A549 (cell line): ENCODE data around the gene TMEM14A. TPM values are rescaled to one million over a fixed set of nuclear protein-coding genes. Genes with fewer than 3 reads are reported as not detected.

Experiments
- ATAC-seq, 2 experiments: fragments of 200-7000 bp in 1 of 2; fragments of >200 bp in 1 of 2; cut with Nextera tagmentation in 1 of 2; cut with Tn5 transposase in 1 of 2; 3 replicates each; pipeline versions ENCODE4 v1.8.0 to v1.9.1; 2018 to 2020; ENCODE audit warnings: mild to moderate bottlenecking in 1 of 2, moderate library complexity in 1 of 2
- CTCF ChIA-PET: fragments of 300-600 bp; sonication (Branson Sonifier 250); formaldehyde crosslinking; extraction: SDS; loops from one replicate; lab custom pipeline; 2021; ENCODE audit warnings: antibody characterized with exemption, inconsistent platforms; lab: Yijun Ruan, JAX
- POLR2A ChIA-PET: fragments of 350-600 bp; formaldehyde crosslinking; extraction: SDS; loops from one replicate; lab custom pipeline; 2021; ENCODE audit warnings: antibody characterized with exemption, inconsistent platforms; lab: Yijun Ruan, JAX
- DNase-seq, 2 experiments: peaks; one replicate each; pipeline versions ENCODE4 v3.0.0 to v3.0.0-alpha.2; 2011 to 2016; ENCODE audit warnings: low read depth in 1 of 2, low spot score in 1 of 2
- FAIRE-seq: peaks from 2 replicates; lab custom pipeline; 2011; peaks lifted over from hg19 to GRCh38; lab: Jason Lieb, UNC
- H3K27ac ChIP-seq, 2 experiments: fragments of >200 bp; sonication (Bioruptor Twin); formaldehyde crosslinking; 3 replicates each; pipeline ENCODE4 v1.5.1; 2016 to 2017
- H3K4me1 ChIP-seq: fragments of >200 bp; sonication (Bioruptor Twin); formaldehyde crosslinking; 3 replicates; pipeline ENCODE4 v1.6.1; 2016
- H3K4me2 ChIP-seq: fragments of >200 bp; sonication (Bioruptor Twin); formaldehyde crosslinking; 3 replicates; pipeline ENCODE4 v1.6.1; 2016
- H3K4me3 ChIP-seq: fragments of >200 bp; sonication (Bioruptor Twin); formaldehyde crosslinking; 3 replicates; pipeline ENCODE4 v1.5.1; 2016
- H3K9me3 ChIP-seq: fragments of >200 bp; sonication (Bioruptor Twin); formaldehyde crosslinking; 3 replicates; pipeline ENCODE4 v1.6.1; 2016
- CBX2 ChIP-seq: fragments of 200-600 bp; sonication (generic); IDR thresholded peaks from 2 replicates; pipeline ENCODE4 v1.6.1; 2016; ENCODE audit warnings: low read depth, mild to moderate bottlenecking, borderline replicate concordance
- CHD2 ChIP-seq: fragments of 150-350 bp; IDR thresholded peaks from 2 replicates; pipeline ENCODE4 v1.6.1; 2014; ENCODE audit warnings: low read length; ENCODE audit not compliant: partially characterized antibody
- EHMT2 ChIP-seq: fragments of 200-600 bp; sonication (generic); IDR thresholded peaks from 2 replicates; pipeline ENCODE4 v1.6.1; 2016; ENCODE audit warnings: antibody characterized with exemption, low read depth, mild to moderate bottlenecking, moderate library complexity
- EP300 ChIP-seq, 2 experiments: fragments of >200 bp; sonication (Bioruptor Twin); formaldehyde crosslinking; IDR thresholded peaks; 2 replicates in 1 of 2; 3 replicates in 1 of 2; pipeline ENCODE4 v1.6.1; 2016 to 2017
- FOSB ChIP-seq: fragments of 250-450 bp; sonication (Bioruptor Pico); IDR thresholded peaks from 2 replicates; pipeline ENCODE4 v1.5.0; 2020; ENCODE audit warnings: mild to moderate bottlenecking, moderate library complexity
- FOXS1 ChIP-seq: fragments of 250-450 bp; sonication (Bioruptor Pico); IDR thresholded peaks from 2 replicates; pipeline ENCODE4 v1.5.0; 2020; ENCODE audit warnings: mild to moderate bottlenecking, moderate library complexity
- GATA3 ChIP-seq: IDR thresholded peaks from 2 replicates; pipeline ENCODE4 v1.6.1; 2012; ENCODE audit warnings: borderline replicate concordance
- HEYL ChIP-seq: fragments of 250-450 bp; sonication (Bioruptor Pico); IDR thresholded peaks from 2 replicates; pipeline ENCODE4 v1.8.0; 2021; ENCODE audit warnings: mild to moderate bottlenecking, moderate library complexity
- HOXB13 ChIP-seq: fragments of 250-450 bp; sonication (Bioruptor Pico); IDR thresholded peaks from 2 replicates; pipeline ENCODE4 v1.5.0; 2020; ENCODE audit warnings: low read depth, mild to moderate bottlenecking, moderate library complexity
- JUNB ChIP-seq: fragments of >200 bp; sonication (Bioruptor Twin); formaldehyde crosslinking; IDR thresholded peaks from 2 replicates; pipeline ENCODE4 v1.6.1; 2016
- KDM1A ChIP-seq: fragments of 200-600 bp; sonication (generic); IDR thresholded peaks from 2 replicates; pipeline ENCODE4 v1.6.1; 2016; ENCODE audit warnings: low read depth, mild to moderate bottlenecking
- MYC ChIP-seq: IDR thresholded peaks from 2 replicates; pipeline ENCODE4 v1.6.1; 2012; ENCODE audit warnings: mild to moderate bottlenecking, inconsistent platforms, low read length, improper control_type of control experiment, borderline replicate concordance
- NFE2L2 ChIP-seq: fragments of 150-350 bp; conservative IDR thresholded peaks from 2 replicates; pipeline ENCODE4 v1.6.1; 2014; ENCODE audit warnings: low read length
- PHF8 ChIP-seq: fragments of 200-600 bp; sonication (generic); IDR thresholded peaks from 2 replicates; pipeline ENCODE4 v1.6.1; 2016; ENCODE audit warnings: low read depth, mild to moderate bottlenecking, antibody characterized with exemption, moderate library complexity, borderline replicate concordance
- POLR2AphosphoS2 ChIP-seq: conservative IDR thresholded peaks from 2 replicates; pipeline ENCODE4 v1.6.1; 2012; ENCODE audit warnings: low read length, improper control_type of control experiment, inconsistent platforms
- RAD21 ChIP-seq, 2 experiments: fragments of >200 bp in 1 of 2; sonication (Bioruptor Twin) in 1 of 2; formaldehyde crosslinking in 1 of 2; IDR thresholded peaks in 1 of 2; conservative IDR thresholded peaks in 1 of 2; 2 replicates in 1 of 2; 3 replicates in 1 of 2; pipeline ENCODE4 v1.6.1; 2012 to 2018; ENCODE audit warnings: inconsistent platforms in 1 of 2
- RFX5 ChIP-seq: fragments of 450-650 bp; IDR thresholded peaks from 2 replicates; pipeline ENCODE4 v1.7.1; 2014; ENCODE audit warnings: antibody characterized with exemption, mild to moderate bottlenecking, moderate library complexity
- RNF2 ChIP-seq: fragments of 200-600 bp; sonication (generic); IDR thresholded peaks from 2 replicates; pipeline ENCODE4 v1.6.1; 2016; ENCODE audit warnings: low read depth, mild to moderate bottlenecking, antibody characterized with exemption, moderate library complexity, borderline replicate concordance
- SMC3 ChIP-seq: fragments of >200 bp; sonication (Bioruptor Twin); formaldehyde crosslinking; IDR thresholded peaks from 3 replicates; pipeline ENCODE4 v1.6.1; 2018; ENCODE audit warnings: inconsistent platforms
- TFCP2L1 ChIP-seq: fragments of 250-450 bp; sonication (Bioruptor Pico); IDR thresholded peaks from 2 replicates; pipeline ENCODE4 v1.5.0; 2021; ENCODE audit warnings: mild to moderate bottlenecking
- TP53 ChIP-seq: fragments of 250-450 bp; sonication (Bioruptor Pico); IDR thresholded peaks from 2 replicates; pipeline ENCODE4 v1.5.0; 2021; ENCODE audit warnings: mild to moderate bottlenecking, moderate library complexity
- ZC3H11A ChIP-seq: fragments of 450-650 bp; IDR thresholded peaks from 2 replicates; pipeline ENCODE4 v1.6.1; 2014; ENCODE audit warnings: antibody characterized with exemption, mild to moderate bottlenecking
- ZSCAN20 ChIP-seq: fragments of 250-450 bp; sonication (Bioruptor Pico); IDR thresholded peaks from 2 replicates; pipeline ENCODE4 v1.8.0; 2022; ENCODE audit warnings: mild to moderate bottlenecking, moderate library complexity
- WGBS: methylation state at CpG from one replicate; pipeline ENCODE4 v1.1.6; 2017; ENCODE audit errors: missing lambda C conversion rate; 5-methylcytosine and 5-hydroxymethylcytosine counted together
- polyA plus RNA-seq, 4 experiments: library from polyadenylated mRNA; depleted of rRNA in 3 of 4; stranded (reverse); fragments of >200 nt; fragmentation: RNase III in 1 of 4; extraction: RNeasy Plus Mini Kit Qiagen cat#74134 plus additional on column Dnase treatment in 1 of 4; gene quantifications; 2 replicates in 3 of 4; 3 replicates in 1 of 4; pipeline ENCODE4 v1.2.3, GENCODE V29; 2011 to 2017
- TF ChIP-seq, protein P1 (sequence below): fragments of >200 bp; sonication (Bioruptor Twin); formaldehyde crosslinking; IDR thresholded peaks from 2 replicates; pipeline ENCODE4 v1.6.1; 2016
- TF ChIP-seq, protein P2 (sequence below): IDR thresholded peaks from 2 replicates; pipeline ENCODE4 v1.6.1; 2012; ENCODE audit warnings: low read depth, borderline replicate concordance
- TF ChIP-seq, protein P3 (sequence below): fragments of >200 bp; sonication (Bioruptor Twin); formaldehyde crosslinking; IDR thresholded peaks from 3 replicates; pipeline ENCODE4 v1.6.1; 2016

Gene TMEM14A
- polyA plus RNA-seq, 2 of the 4 experiments (the other 2 are of a cell fraction) = 53.4 to 63.8 TPM

DNA sequence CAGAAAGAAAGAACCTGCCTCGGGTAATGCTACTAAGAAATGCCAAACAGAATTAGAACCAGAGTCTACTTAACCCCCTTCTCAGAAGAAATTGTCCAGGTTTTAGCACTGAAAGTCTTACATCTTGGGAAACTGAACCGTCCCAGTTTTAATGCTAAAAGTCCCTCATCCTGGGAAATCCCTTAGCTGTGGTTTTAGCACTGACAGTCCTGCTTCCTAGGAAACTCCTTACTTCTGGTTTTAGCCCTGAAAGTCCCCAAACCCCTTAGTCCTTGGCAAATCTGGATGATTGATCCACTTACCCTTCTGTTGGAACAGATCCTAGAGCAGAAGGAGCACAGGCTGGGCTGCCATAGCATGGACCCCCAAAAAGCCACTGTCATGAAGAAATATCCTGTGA is 4.8 kb upstream of the TMEM14A start:
- no peak overlapping the region for H3K4me3 ChIP-seq
- WGBS = 66% methylated on average over 2 of the region's 2 CpGs
- DNase-seq (no peak), ATAC-seq (no peak), FAIRE-seq (no peak)
- ChIA-PET CTCF (interaction anchor here (1.2 to 1.4 kb wide), 2 partner anchors 247 to 263 kb away, joined by 3 read pairs; no protein-coding TSS in a partner anchor), POLR2A (no interaction called here)
- no peak overlapping the region for H3K27ac ChIP-seq
- no peaks in the 10 kb centered on the region for H3K9me3 ChIP-seq
- TF ChIP-seq NFE2L2 = no peak
- TF ChIP-seq, protein P1, sequence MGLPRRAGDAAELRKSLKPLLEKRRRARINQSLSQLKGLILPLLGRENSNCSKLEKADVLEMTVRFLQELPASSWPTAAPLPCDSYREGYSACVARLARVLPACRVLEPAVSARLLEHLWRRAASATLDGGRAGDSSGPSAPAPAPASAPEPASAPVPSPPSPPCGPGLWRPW = no peak
- TF ChIP-seq PHF8 = no peak
- TF ChIP-seq EHMT2 = no peak
- TF ChIP-seq FOSB (CRISPR knock-in tag) = no peak
- no peak for TF ChIP-seq SMC3
- no peak for TF ChIP-seq HOXB13
- no peak for TF ChIP-seq FOXS1 (CRISPR knock-in tag)
- no peak for TF ChIP-seq POLR2AphosphoS2
- no peak for TF ChIP-seq RNF2
- TF ChIP-seq EP300 (IDR thresholded peaks at IDR 0.05) = no peak
- TF ChIP-seq, protein P2, sequence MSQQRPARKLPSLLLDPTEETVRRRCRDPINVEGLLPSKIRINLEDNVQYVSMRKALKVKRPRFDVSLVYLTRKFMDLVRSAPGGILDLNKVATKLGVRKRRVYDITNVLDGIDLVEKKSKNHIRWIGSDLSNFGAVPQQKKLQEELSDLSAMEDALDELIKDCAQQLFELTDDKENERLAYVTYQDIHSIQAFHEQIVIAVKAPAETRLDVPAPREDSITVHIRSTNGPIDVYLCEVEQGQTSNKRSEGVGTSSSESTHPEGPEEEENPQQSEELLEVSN = no peak
- H3K4me2 ChIP-seq = no peak overlapping the region
- peaks cover 16% of the 10 kb centered on the region; the same call in 1 of the 3 replicates for H3K4me1 ChIP-seq

DNA sequence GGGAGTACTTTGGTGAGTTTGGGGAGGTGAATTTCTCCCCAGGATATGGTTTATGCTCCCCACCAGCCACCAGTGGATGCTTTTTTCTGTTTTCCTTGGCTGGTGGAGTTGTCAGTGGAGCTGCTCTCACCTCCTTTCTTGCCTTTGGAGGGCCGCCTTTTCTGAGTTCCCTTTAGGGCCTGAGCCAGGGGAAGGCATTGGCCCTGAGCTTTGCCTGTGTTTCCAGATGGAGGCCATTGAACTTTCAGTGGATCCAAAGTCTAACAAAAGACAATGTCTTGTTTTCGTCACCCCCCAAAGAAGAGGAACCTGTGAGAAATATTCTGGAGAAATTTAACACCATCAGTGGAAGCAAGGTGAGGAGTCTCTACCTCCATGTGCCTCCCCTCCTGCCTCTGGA is 4.4 kb upstream of the TMEM14A start:
- Histone ChIP-seq H3K4me2 (no peak overlapping the region), H3K27ac (no peak overlapping the region), H3K9me3 (no peaks in the 10 kb centered on the region), H3K4me1 (peaks cover 16% of the 10 kb centered on the region), H3K4me3 (no peak overlapping the region)
- ATAC-seq = no peak
- ChIA-PET POLR2A (no interaction called here), CTCF (interaction anchor here (1.4 kb wide), 1 partner anchor 247 kb away, joined by 3 read pairs; no protein-coding TSS in a partner anchor)
- FAIRE-seq = no peak
- WGBS = 92% methylated on average over 2 of the region's 2 CpGs
- TF ChIP-seq JUNB (no peak), ZC3H11A (no peak), FOXS1 (CRISPR knock-in tag) (no peak), NFE2L2 (no peak), GATA3 (no peak), POLR2AphosphoS2 (no peak), RFX5 (no peak), EHMT2 (no peak), EP300 (IDR thresholded peaks at IDR 0.05) (no peak), CHD2 (no peak), TP53 (CRISPR knock-in tag) (no peak), TFCP2L1 (CRISPR knock-in tag) (no peak), HEYL (CRISPR knock-in tag) (no peak)
- no peak for DNase-seq

DNA sequence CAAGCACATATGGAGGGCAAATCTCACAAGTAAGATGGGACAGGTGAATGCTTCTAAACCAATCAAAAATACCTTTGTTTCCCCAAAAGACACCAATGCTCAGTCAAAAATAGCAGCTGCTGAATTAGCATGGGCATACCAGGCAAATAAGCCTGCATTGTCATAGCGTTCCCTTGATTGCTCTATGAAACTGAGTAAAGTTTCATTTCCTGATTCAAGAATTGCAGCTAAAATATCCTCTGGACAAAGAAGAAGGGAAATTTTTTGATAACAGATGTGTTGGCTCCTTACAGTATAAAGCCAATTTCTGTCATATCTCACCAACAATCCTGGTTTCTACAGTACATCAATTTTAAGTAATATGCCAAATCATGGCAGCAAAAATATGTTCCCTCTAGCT is 3.3 kb upstream of the TMEM14A start:
- POLR2A ChIA-PET = no interaction called here
- ATAC-seq = no peak
- H3K27ac ChIP-seq = no peak overlapping the region
- CTCF ChIA-PET = interaction anchor here (1.0 kb wide), 1 partner anchor 260 kb away, joined by 3 read pairs; no protein-coding TSS in a partner anchor
- TF ChIP-seq MYC = no peak
- no peak for TF ChIP-seq TFCP2L1 (CRISPR knock-in tag)
- no peak for TF ChIP-seq KDM1A
- TF ChIP-seq EHMT2 = no peak
- no peak for TF ChIP-seq RNF2
- no peak for TF ChIP-seq RAD21 (conservative IDR thresholded peaks at IDR 0.05 in 1 of 2, IDR thresholded peaks at IDR 0.05 in 1 of 2)
- TF ChIP-seq, protein P3, sequence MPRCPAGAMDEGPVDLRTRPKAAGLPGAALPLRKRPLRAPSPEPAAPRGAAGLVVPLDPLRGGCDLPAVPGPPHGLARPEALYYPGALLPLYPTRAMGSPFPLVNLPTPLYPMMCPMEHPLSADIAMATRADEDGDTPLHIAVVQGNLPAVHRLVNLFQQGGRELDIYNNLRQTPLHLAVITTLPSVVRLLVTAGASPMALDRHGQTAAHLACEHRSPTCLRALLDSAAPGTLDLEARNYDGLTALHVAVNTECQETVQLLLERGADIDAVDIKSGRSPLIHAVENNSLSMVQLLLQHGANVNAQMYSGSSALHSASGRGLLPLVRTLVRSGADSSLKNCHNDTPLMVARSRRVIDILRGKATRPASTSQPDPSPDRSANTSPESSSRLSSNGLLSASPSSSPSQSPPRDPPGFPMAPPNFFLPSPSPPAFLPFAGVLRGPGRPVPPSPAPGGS = no peak
- TF ChIP-seq POLR2AphosphoS2 = no peak
- TF ChIP-seq CBX2 = no peak
- TF ChIP-seq EP300 (IDR thresholded peaks at IDR 0.05) = no peak
- TF ChIP-seq ZSCAN20 (CRISPR knock-in tag) = no peak
- TF ChIP-seq, all 56 proteins: peak for 0
- no peaks in the 10 kb centered on the region for H3K9me3 ChIP-seq
- DNase-seq (no peak), FAIRE-seq (no peak)
- H3K4me1 ChIP-seq = peaks cover 27% of the 10 kb centered on the region
- no peak overlapping the region for H3K4me2 ChIP-seq
- WGBS = 100% methylated on average over 1 of the region's 1 CpG
- H3K4me3 ChIP-seq = no peak overlapping the region
